HG03280 (cell line): ENCODE data around the gene IFT43.

Experiments
- ATAC-seq: cut with Tn5 transposase; IDR thresholded peaks from one replicate; pipeline ENCODE4 v1.9.1; 2021; ENCODE audit warnings: mild to moderate bottlenecking, moderate library complexity; ENCODE audit not compliant: unreplicated experiment

IFT43 gene

GRCh38 chr14:76073717-76074116, 88.2 kb downstream of the IFT43 start:
- ATAC-seq: no peak

- no peak for ATAC-seq
Measured at GRCh38 chr14:76077340-76077739, 91.8 kb downstream of the IFT43 start.

- ATAC-seq: no peak
Measured at GRCh38 chr14:76078501-76078900, 92.9 kb downstream of the IFT43 start.

- ATAC-seq: no peak
Measured at GRCh38 chr14:76080025-76080424, 94.5 kb downstream of the IFT43 start.

GRCh38 chr14:76080471-76080870, 94.9 kb downstream of the IFT43 start:
- no peak for ATAC-seq

- ATAC-seq: no peak
Measured at GRCh38 chr14:76081642-76082041, 96.1 kb downstream of the IFT43 start.

GRCh38 chr14:76083796-76084765, 98.5 kb downstream of the IFT43 start:
- no peak for ATAC-seq

- no peak for ATAC-seq
Measured at GRCh38 chr14:76085358-76085757, 99.8 kb downstream of the IFT43 start.

GRCh38 chr14:76086636-76087035, 101.1 kb downstream of the IFT43 start:
- no peak for ATAC-seq

- ATAC-seq: no peak
Measured at GRCh38 chr14:76088326-76088725, 102.8 kb downstream of the IFT43 start.

- ATAC-seq: no peak
Measured at GRCh38 chr14:76088771-76089571, 103.4 kb downstream of the IFT43 start.

- ATAC-seq: no peak
Measured at GRCh38 chr14:76089575-76089974, 104.0 kb downstream of the IFT43 start.

- no peak for ATAC-seq
Measured at GRCh38 chr14:76090616-76091391, 105.2 kb downstream of the IFT43 start.

GRCh38 chr14:76093077-76093476, 107.5 kb downstream of the IFT43 start:
- ATAC-seq: no peak

- no peak for ATAC-seq
Measured at GRCh38 chr14:76096257-76096656, 110.7 kb downstream of the IFT43 start.

- ATAC-seq: no peak
Measured at GRCh38 chr14:76097547-76097946, 112.0 kb downstream of the IFT43 start.

GRCh38 chr14:76098047-76098446, 112.5 kb downstream of the IFT43 start:
- ATAC-seq: no peak

GRCh38 chr14:76098916-76099675, 113.5 kb downstream of the IFT43 start:
- no peak for ATAC-seq

- no peak for ATAC-seq
Measured at GRCh38 chr14:76100236-76100635, 114.7 kb downstream of the IFT43 start.
